Colon (tissue), 2 donors: Measurements from ENCODE around the gene PCBP3.
"Not testable (repeated sequence)": the region's sequence is repeated elsewhere in the genome, so short reads cannot be mapped to it uniquely, and the experiment has no call there.

Source experiments
- FAIRE-seq: peaks from 2 replicates; lab custom pipeline; 2012; peaks lifted over from hg19 to GRCh38; lab: Jason Lieb, UNC
- donor health status: control.
- donor health status: control.

Gene PCBP3

GRCh38 chr21:45635271-45636151 lies 8.0 kb upstream of the PCBP3 start:
- FAIRE-seq: no peak

GRCh38 chr21:45636459-45636858 lies 7.1 kb upstream of the PCBP3 start:
- no peak for FAIRE-seq

GRCh38 chr21:45636951-45637646 lies 6.4 kb upstream of the PCBP3 start:
- no peak for FAIRE-seq

- FAIRE-seq: no peak
Observed at GRCh38 chr21:45637883-45638282, 5.6 kb upstream of the PCBP3 start.

- FAIRE-seq: no peak
Observed at GRCh38 chr21:45638707-45639106, 4.8 kb upstream of the PCBP3 start.

- FAIRE-seq: no peak
Observed at GRCh38 chr21:45639206-45640000, 4.1 kb upstream of the PCBP3 start.

GRCh38 chr21:45640001-45640887 lies 3.3 kb upstream of the PCBP3 start:
- FAIRE-seq: no peak

GRCh38 chr21:45640888-45641479 lies 2.5 kb upstream of the PCBP3 start:
- no peak for FAIRE-seq

GRCh38 chr21:45641480-45642035 lies 2.0 kb upstream of the PCBP3 start:
- FAIRE-seq: no peak

GRCh38 chr21:45642122-45642813 lies 1.3 kb upstream of the PCBP3 start:
- no peak for FAIRE-seq

- FAIRE-seq: no peak
Observed at GRCh38 chr21:45644041-45644906, 749 bp downstream of the PCBP3 start.

GRCh38 chr21:45651921-45652320 lies 8.4 kb downstream of the PCBP3 start:
- no peak for FAIRE-seq

- no peak for FAIRE-seq
Observed at GRCh38 chr21:45655124-45655523, 11.6 kb downstream of the PCBP3 start.

- not testable (repeated sequence) for FAIRE-seq
Observed at GRCh38 chr21:45656114-45656513, 12.6 kb downstream of the PCBP3 start.

GRCh38 chr21:45661913-45662622 lies 18.5 kb downstream of the PCBP3 start:
- not testable (repeated sequence) for FAIRE-seq

- FAIRE-seq: not testable (repeated sequence)
Observed at GRCh38 chr21:45662623-45663245, 19.2 kb downstream of the PCBP3 start.

- no peak for FAIRE-seq
Observed at GRCh38 chr21:45669382-45669781, 25.9 kb downstream of the PCBP3 start.

GRCh38 chr21:45670731-45671130 lies 27.2 kb downstream of the PCBP3 start:
- FAIRE-seq: no peak
